ENCODE measurements around the gene NOP56.
A peak's percentile ranks its signal among the peaks of the same experiment; 100 is the strongest.

Gene NOP56

GRCh38 chr20:2651772-2652723, at the start of gene NOP56:
NOP56 (plus strand) TSS chr20:2652632; CDS start chr20:2652661, 29 bp downstream.
- no peak for TF ChIP-seq CTCF (IDR thresholded peaks at IDR 0.05; ENCODE audit: low read depth, low read length)
- DNase-seq (ENCODE audit: extremely low read depth, low read depth): peak; percentile 77

GRCh38 chr20:2602746-2603145, 49.7 kb upstream of the NOP56 start:
- no peak for TF ChIP-seq CTCF (IDR thresholded peaks at IDR 0.05; ENCODE audit: low read depth, low read length)
- DNase-seq (ENCODE audit: extremely low read depth, low read depth): no peak

GRCh38 chr20:2603816-2604505, 48.5 kb upstream of the NOP56 start:
- TF ChIP-seq CTCF (IDR thresholded peaks at IDR 0.05; ENCODE audit: low read depth, low read length): no peak
- no peak for DNase-seq (ENCODE audit: extremely low read depth, low read depth)

GRCh38 chr20:2604506-2604835, 48.0 kb upstream of the NOP56 start:
- TF ChIP-seq CTCF (IDR thresholded peaks at IDR 0.05; ENCODE audit: low read depth, low read length): no peak
- no peak for DNase-seq (ENCODE audit: extremely low read depth, low read depth)

GRCh38 chr20:2606507-2607006, 45.9 kb upstream of the NOP56 start:
- TF ChIP-seq CTCF (IDR thresholded peaks at IDR 0.05; ENCODE audit: low read depth, low read length): no peak
- DNase-seq (ENCODE audit: extremely low read depth, low read depth): no peak

- no peak for DNase-seq (ENCODE audit: extremely low read depth, low read depth)
Observed at GRCh38 chr20:2610326-2610725, 42.1 kb upstream of the NOP56 start.

More at GRCh38 chr20:2610326-2610725, 42.1 kb upstream of the NOP56 start:
- TF ChIP-seq CTCF (IDR thresholded peaks at IDR 0.05; ENCODE audit: low read depth, low read length): no peak

All from AG09319 (cell line).